GM21381 (cell line): ENCODE results near the gene MCOLN1.
"Not testable (repeated sequence)": the region's sequence is repeated elsewhere in the genome, so short reads cannot be mapped to it uniquely, and the experiment has no call there.

ENCODE experiments used
- ATAC-seq: cut with Tn5 transposase; IDR thresholded peaks from one replicate; pipeline ENCODE4 v1.9.1; 2021; ENCODE audit warnings: mild to moderate bottlenecking, moderate library complexity; ENCODE audit not compliant: unreplicated experiment

Gene MCOLN1

DNA sequence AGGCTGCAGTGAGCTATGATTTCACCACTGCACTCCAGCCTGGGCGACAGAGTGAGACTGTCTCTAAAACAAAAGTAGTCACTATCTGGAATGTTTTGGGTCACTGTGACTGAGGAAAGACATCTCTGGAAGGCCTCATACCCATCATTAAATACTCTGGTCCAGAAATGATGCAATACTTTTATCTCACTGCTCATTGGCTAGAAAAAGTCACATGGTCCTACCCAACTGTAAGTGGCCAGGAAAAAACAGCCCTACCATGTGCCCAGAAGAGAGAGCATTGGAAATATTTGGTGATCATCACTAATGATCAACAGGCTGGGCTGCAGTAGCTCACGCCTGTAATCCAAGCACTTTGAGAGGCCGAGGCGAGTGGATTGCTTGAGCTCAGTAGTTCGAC, 42.9 kb downstream of the MCOLN1 start:
- ATAC-seq = no peak

DNA sequence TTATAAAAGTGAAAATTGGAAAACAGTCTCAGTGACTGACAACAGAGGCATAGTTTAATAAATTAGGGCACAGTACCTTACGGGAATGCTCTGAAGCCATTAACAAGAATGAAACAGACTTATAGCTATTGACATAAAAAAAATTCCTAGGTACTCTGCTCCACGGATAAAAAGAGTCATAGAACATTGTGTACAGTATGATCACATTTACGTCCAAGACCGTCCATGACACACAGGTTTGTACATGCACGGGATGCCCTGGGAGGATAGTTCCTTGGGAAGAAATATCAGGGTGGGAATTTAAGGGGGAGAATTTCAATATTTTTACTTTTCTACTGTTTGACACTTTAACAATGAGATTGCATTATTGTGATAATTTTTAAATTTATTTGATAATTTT, 48.3 kb downstream of the MCOLN1 start:
- ATAC-seq = no peak

DNA sequence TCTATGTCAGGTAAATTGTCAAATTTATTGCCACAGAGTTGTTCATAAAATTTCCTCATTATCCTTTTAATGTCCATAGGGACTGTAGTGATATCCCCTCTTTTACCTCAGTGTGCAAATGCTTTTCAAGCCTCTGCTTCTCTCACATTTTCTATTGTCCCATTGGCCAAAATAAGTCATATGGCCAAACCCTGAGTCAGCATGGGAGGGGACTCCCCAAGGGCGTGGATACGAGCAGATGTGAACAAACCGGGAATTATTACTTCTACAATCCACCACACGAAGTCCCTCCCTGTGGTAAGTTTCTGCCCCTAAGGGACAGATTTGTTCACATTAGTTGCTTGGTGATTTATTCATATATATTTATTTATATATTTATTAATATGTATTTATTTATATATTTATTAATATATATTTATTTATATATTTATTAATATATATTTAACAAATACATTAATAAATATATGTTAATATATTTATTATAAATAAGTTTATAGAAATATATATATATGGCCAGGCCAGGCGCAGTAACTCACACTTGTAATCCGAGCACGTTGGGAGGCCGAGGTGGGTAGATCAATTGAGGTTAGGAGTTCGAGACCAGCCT, 53.1 kb downstream of the MCOLN1 start:
- ATAC-seq = no peak

- ATAC-seq = not testable (repeated sequence)
Measured at GRCh38 chr19:7577422-7577821, 55.0 kb downstream of the MCOLN1 start.

GRCh38 chr19:7578127-7578526, 55.7 kb downstream of the MCOLN1 start:
- no peak for ATAC-seq

GRCh38 chr19:7579182-7579581, 56.8 kb downstream of the MCOLN1 start:
- no peak for ATAC-seq

- no peak for ATAC-seq
Measured at GRCh38 chr19:7582446-7582845, 60.0 kb downstream of the MCOLN1 start.
